GM08714 (cell line): ENCODE measurements around the gene IL22RA2.
"Not testable (repeated sequence)": the region's sequence is repeated elsewhere in the genome, so short reads cannot be mapped to it uniquely, and the experiment has no call there.

ENCODE experiments used
- H3K4me3 ChIP-seq: fragments of 200-500 bp; sonication (Bioruptor generic); 2 replicates; pipeline ENCODE4 v1.5.1; 2014; ENCODE audit warnings: mild to moderate bottlenecking, low read length, inconsistent platforms
- ZNF274 ChIP-seq: IDR thresholded peaks from 2 replicates; pipeline ENCODE4 v1.6.1; 2012; ENCODE audit warnings: mild to moderate bottlenecking, low read depth, low read length

IL22RA2 gene

DNA sequence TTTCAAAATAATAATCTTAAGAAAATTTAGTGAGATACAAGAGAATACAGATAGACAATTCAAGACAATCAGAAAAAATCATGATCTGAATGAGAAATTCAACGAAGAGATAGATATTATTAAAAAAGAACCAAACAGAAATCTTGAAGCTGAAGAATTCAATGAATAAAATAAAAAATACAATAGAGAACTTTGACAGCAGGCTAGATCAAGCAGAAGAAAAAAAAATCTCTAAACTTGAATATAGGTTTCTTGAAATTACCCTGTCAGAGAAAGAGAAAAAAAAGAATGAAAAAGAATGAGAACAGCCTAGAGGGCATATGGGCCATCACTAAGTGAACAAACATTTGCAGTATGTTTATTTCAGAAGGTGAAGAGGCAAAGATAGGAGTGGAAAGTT is 39.0 kb downstream of the IL22RA2 start:
- no peak for TF ChIP-seq ZNF274
- H3K4me3 ChIP-seq, result no peak overlapping the region

DNA sequence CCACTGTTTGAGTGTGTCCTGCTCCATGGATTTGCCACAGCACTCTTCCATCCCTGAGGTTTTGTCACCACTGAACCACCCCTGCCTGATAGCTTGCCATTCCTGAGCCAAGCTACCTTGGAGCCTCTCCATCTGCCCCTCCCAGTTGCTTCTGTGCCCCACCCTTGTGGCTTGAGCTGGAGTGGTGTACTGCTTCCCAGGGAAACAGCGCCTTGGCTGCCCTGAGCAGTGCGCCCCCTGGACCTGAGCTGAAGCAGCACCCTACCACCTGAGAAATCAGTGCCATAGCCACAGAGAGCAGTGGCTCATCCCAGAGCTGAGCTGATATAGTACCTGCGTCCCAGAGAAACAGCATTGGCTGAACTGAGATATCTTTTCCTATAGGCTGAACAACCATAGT is 40.3 kb downstream of the IL22RA2 start:
- no peak overlapping the region for H3K4me3 ChIP-seq
- no peak for TF ChIP-seq ZNF274

- H3K4me3 ChIP-seq, result no peak overlapping the region
- no peak for TF ChIP-seq ZNF274
Observed at GRCh38 chr6:137126875-137127485, 46.5 kb downstream of the IL22RA2 start.

GRCh38 chr6:137123078-137123477 is 50.4 kb downstream of the IL22RA2 start:
- no peak overlapping the region for H3K4me3 ChIP-seq
- TF ChIP-seq ZNF274, result no peak

DNA sequence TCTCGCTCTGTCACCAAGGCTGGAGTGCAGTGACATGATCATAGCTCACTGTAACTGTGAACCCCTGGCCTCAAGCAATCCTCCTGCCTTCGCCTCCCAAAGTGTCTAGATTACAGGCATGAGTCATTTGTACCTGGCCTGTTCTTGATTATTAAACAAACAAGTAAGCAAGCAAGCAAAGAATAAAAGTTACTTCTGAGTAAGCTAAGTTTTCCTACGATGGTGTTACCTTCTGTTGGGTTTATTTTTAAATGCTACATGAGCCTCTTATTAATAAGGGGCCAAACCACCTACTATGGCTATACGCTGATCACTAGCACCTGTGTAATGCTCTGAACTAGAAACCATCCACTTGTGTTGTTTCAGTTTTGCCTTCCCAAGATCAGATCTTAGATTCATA is 50.8 kb downstream of the IL22RA2 start:
- no peak overlapping the region for H3K4me3 ChIP-seq
- TF ChIP-seq ZNF274, result no peak

- no peak for TF ChIP-seq ZNF274
- no peak overlapping the region; the same call in 1 of the 2 replicates for H3K4me3 ChIP-seq
Observed at GRCh38 chr6:137121401-137121997, 51.9 kb downstream of the IL22RA2 start.

- no peak overlapping the region for H3K4me3 ChIP-seq
- no peak for TF ChIP-seq ZNF274
Observed at GRCh38 chr6:137120748-137121147, 52.7 kb downstream of the IL22RA2 start.

DNA sequence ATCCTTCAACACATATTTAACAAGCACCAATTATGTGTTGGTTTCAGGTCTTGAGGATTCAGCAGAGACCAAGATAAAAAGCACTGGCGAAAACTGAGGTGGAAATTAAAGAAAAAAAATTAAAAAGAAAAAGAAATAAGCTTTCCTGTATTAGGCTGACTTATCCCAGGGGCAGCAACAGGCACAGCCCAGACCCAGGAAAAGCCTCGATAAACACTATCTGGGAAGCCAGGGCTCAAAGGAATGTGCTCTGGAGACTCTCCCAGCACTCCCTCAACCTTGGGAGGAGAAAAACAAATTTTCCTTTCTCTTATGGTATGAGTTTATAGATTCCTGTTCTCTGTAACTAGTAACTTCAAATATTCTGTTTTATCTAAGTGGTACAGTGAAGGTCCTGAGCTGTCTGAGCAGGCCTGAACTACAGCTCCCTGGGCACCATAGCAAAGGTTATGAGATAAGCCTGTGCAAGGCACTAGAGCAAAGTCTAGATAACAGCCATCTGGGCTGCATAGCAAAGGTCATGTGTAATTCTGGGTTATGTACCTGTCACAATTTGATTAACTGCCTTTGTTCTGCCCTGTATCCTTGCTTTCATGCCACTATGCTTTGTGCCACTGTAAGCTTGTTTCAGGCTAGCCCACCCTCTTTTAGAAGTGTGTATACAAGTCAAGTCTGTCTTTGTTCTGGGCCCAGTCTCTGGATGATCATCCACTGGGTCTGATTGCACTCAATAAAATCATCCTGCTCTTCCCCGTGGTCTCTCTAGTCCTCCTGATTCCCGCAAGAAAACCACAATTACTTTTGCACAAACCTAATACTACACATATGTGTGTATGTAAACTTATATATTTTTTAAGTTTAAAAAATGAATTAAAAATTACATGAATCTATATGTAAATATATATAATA is 54.0 kb downstream of the IL22RA2 start:
- no peak for TF ChIP-seq ZNF274

GRCh38 chr6:137117581-137117980 is 55.9 kb downstream of the IL22RA2 start:
- TF ChIP-seq ZNF274, result no peak
- no peak overlapping the region for H3K4me3 ChIP-seq

More for the DNA sequence above, 54.0 kb downstream of the IL22RA2 start:
- no peak overlapping the region for H3K4me3 ChIP-seq

DNA sequence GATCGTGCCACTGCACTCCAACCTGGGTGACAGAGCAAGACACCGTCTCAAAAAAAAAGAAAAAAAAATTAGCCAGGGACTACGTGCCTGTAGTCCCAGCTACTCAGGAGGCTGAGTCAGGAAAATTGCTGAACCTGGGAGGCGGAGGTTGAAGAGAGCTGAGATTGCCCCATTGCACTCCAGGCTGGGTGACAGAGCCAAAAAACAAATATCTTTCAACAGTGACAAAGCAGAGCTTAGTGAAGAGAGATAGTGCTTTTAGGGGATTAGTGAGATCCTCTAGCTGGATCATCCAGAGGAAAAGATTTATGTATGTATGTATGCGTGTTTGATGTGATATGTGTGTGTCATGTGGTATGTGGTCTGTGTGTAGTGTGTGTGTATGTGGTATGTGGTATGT is 56.6 kb downstream of the IL22RA2 start:
- H3K4me3 ChIP-seq, result no peak overlapping the region
- TF ChIP-seq ZNF274, result no peak

DNA sequence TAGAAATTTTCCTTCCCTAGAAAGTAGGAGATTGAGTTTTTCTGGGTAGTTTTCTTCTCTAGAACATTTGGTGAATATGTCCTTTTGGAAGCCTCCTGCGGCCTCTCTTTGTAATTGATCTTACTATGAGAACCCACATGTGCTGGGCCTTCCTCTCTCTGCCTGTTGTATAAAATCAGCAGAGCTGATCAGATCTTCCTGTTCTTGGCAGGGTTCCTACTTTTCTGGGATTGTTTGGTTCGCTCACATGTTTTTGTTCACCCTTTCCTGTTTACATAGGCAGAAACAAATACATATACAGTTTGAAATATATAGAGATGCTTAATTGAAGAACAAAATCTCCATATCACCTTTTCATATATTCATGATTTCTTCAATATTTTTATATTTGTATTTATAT is 57.8 kb downstream of the IL22RA2 start:
- no peak overlapping the region for H3K4me3 ChIP-seq
- no peak for TF ChIP-seq ZNF274

GRCh38 chr6:137112067-137112355 is 61.4 kb downstream of the IL22RA2 start:
- TF ChIP-seq ZNF274, result no peak

DNA sequence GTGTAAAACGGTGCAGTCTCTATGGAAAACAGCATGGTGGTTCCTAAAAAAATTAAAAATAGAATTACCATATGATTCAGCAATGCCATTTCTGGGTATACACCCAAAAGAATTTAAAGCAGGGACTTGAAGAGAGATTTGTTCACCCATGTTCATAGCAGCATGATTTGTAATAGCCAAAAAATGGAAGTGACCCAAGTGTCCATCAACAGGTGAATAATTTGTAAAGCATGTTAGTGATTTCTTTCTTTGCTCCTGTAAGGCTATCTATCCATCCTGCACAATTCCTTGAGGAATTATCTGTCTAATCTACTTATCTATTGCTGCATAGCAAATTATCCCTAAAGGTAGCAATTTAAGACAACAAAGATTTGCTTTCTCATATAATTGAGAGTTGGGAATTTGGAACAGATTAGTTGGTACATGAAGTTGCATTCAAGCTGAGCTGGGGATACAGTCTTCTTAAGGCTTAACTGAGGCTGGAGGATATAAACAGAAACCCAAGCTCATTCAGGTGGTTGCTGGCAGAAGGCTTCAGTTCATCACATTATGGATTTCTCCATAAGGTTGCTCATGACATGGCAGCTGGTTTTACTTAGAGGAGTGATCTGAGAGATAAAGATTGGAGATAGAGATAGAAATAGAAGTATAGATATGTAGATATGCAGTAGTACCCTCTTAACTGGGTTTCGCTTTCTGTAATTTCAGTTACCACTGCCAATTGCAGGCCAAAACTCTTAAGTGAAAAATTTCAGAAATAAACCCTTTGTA is 62.0 kb downstream of the IL22RA2 start:
- no peak overlapping the region for H3K4me3 ChIP-seq
- no peak for TF ChIP-seq ZNF274

More at GRCh38 chr6:137112067-137112355, 61.4 kb downstream of the IL22RA2 start:
- H3K4me3 ChIP-seq, result no peak overlapping the region

DNA sequence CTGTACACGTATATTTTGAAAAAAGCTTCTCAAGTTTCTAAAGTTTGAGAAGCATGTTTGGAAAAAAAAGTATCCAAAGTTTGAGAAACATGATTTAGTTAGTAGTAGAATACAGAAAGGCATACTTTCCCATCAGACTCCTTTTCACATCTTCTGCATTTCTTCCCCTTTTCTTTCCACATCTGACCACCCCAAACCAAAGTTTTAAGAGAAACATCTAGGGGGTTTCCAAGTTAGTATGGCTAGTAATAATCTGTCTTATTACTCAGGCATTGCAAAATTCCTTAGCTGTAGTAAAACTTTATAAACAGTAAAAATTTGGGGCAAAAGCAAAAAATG is 65.7 kb downstream of the IL22RA2 start:
- TF ChIP-seq ZNF274, result no peak
- H3K4me3 ChIP-seq, result no peak overlapping the region

DNA sequence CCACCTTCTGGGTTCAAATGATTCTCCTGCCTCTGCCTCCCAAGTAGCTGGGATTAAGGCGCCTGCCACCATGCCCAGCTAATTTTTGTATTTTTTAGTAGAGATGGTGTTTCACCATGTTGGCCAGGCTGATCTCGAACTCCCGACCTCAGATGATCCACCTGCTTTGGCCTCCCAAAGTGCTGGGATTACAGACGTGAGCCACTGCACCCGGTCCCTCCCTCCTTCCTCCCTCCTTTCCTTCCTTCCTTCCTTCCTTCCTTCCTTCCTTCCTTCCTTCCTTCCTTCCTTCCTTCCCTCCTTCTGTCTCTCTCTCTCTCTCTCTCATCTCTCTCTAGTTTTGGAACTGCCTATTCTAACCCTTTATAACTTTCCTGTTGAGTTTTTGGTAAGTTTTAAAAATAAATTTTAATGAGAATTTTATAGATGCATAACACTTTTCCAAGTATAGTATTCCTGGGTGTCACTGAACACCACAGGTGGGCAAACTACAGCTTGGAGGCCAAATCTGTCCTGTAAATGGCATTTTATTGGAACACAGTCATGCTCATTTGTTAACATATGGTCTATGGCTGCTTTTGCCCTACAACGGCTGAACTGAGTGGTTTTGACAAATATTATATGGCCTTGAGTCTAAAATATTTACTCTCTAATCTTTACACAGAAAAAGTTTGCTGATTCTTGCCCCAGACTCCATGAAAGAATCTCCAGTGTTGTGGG is 66.2 kb downstream of the IL22RA2 start:
- H3K4me3 ChIP-seq, result not testable (repeated sequence)
